Airway epithelial cell (primary cell): ENCODE measurements around the gene PACSIN2. TPM values are rescaled to one million over a fixed set of nuclear protein-coding genes. Genes with fewer than 3 reads are reported as not detected.

ENCODE experiments used
- total RNA-seq: library from RNA; depleted of rRNA; stranded (reverse); fragments of >200 nt; gene quantifications from 2 replicates; pipeline ENCODE4 v1.2.3, GENCODE V29; 2015

The PACSIN2 gene, protein sequence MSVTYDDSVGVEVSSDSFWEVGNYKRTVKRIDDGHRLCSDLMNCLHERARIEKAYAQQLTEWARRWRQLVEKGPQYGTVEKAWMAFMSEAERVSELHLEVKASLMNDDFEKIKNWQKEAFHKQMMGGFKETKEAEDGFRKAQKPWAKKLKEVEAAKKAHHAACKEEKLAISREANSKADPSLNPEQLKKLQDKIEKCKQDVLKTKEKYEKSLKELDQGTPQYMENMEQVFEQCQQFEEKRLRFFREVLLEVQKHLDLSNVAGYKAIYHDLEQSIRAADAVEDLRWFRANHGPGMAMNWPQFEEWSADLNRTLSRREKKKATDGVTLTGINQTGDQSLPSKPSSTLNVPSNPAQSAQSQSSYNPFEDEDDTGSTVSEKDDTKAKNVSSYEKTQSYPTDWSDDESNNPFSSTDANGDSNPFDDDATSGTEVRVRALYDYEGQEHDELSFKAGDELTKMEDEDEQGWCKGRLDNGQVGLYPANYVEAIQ
- total RNA-seq = 32.7 and 35.9 TPM in 2 replicates

DNA sequence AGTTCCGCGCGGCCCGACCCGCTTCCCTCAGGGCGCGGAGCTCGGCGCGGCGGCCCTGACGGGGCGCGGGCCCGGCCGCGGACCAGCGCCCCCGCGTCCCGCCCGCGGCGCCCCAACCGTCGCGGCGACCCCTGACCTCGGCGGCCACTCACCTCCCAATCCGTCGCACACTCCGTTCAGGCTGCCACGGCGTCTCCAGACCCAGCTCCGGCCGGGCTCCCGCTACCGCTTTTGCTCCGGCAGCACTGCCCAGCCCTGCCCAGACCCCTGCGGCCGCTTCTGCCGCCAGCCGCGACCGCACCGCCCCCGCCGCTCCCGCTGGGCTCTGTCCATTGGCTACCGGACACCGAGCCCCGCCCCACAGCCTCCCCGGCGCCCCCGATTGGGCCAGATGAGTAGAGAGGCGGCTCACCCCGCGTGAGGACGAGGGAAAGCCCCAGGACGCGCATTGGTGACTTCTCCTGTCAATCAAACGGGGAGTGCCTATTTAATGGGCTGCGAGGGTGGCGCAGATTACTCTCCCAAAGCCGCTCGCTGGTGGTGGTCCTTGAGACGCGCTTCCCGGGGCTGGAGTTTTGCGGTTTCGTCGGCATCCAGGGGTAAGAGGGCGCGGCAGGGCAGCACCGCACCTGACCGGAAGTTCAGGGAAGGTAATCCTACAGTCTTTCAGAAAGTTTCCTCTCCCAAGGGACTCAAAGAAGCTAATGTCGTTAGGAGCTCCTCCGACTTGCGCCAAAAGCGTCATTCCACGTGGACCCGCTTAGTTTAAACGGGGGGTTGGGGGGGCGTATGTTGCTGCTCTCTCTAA lies at the start of gene PACSIN2:
TSS of gene PACSIN2 (minus strand) at position 281 of the 808 bp plus-strand sequence. CDS start 103,069 bp downstream, outside the sequence.

DNA sequence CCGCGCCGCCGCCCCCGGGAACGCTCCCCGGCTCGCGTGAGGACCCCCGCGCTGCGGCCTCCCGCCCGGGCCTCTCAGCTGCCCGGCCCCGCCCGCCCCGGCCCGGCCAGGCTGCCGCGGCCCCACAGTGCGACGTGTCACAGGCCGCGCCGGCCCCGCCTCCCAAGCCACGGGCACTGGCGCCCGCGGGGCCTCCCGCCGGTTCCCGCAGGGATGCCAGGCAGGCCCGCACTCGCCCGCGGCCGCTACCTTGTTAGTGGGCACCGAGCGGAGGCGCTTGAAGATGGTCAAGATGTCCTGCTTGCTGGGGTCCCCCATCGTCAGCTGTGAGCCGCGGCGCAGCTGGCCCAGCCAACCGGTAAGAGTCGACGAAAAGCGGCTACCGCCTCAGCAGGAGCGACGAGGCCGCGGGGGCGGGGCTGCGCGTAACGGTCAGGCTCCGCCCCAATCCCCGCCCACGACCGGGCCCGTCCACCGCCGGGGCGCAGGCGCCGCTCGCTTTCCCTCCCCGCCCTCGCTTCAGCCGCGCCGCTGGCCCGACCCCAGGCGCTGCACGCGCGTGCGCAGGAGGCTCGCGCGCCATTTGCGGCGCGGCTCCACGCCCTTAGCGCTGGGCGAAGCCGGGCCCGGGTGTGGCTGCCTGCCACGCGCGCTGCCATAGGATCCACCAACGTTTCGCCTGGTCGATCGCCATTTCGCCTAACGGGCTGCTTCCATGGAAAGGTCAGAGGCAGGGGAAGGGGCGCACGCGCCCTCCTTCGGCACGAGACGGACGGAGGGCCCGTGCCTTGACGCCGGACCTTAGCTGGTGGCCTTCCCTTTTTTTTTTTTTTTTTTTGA lies 157.9 kb downstream of the PACSIN2 start, which contains the start of gene ARFGAP3:
TSS of gene ARFGAP3 (minus strand) at position 409 of the 840 bp plus-strand sequence. CDS start at position 318, 91 bp downstream.

Other genes with a start within 250 kb of the PACSIN2 start
- 17.7 and 30.1 TPM in 2 replicates for gene ARFGAP3, start 157.9 kb downstream of the PACSIN2 start, total RNA-seq
- 3.5 and 4.4 TPM in 2 replicates for gene TTLL1, start 74.2 kb upstream of the PACSIN2 start, total RNA-seq
- 18.6 and 20.0 TPM in 2 replicates for gene BIK, start 95.6 kb upstream of the PACSIN2 start, total RNA-seq
- 29.7 and 41.3 TPM in 2 replicates for gene MCAT, start 128.2 kb upstream of the PACSIN2 start, total RNA-seq
- gene TSPO, start 136.4 kb upstream of the PACSIN2 start, total RNA-seq = 767 and 982 TPM in 2 replicates
- 99.5 and 134 TPM in 2 replicates for gene TTLL12, start 172.0 kb upstream of the PACSIN2 start, total RNA-seq